HG02938 (cell line): ENCODE measurements around the gene UCK1.

Experiments
- ATAC-seq: cut with Tn5 transposase; IDR thresholded peaks from one replicate; pipeline ENCODE4 v1.9.1; 2021; ENCODE audit warnings: mild to moderate bottlenecking, moderate library complexity; ENCODE audit not compliant: unreplicated experiment

UCK1 gene

DNA sequence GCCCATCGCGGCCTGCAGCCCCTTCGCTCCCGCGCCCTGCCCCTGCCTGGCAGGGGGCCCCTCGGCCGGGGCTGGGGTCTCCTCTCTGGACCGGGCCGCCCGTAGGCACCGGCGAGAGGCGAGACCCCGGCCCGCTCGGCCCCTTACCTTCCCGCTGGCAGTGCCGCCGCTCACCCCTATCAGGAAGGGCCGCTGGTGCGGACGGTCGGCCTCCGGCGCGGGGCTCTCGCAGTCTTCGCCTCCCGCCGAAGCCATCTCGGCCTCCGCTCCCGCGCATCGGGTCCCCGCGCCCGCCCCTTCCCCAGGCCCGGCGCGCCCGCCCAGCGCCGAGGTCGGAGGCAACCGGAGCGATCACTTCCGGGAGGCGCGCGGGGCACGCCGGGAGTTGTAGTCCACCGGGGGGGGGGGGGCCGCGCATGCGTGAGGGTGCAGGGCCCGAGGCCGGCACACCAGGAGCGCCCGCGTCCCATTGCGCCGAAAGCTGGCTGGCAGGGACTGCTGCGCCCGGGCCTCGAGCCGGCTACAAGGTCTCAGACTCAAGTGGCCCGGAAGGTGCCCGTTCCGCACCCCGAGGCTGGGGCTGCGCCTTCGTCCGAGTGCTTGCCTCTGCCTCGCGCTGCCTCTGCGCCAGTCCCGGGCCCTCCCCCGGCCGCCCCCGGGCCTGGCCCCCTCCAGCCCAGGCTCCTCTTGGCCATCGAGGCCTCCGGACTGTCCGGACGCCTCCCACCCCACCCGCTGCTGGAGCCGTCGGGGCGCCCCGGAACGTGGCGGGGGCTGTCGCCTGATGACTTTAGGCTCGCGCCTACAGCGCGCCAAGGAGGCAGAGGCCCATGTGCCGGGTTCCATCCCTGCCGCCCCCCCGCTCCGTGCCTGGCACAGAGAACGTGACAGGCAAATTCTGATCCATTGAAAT lies at the start of gene UCK1:
UCK1 (minus strand) TSS at position 344 of the 913 bp plus-strand sequence; CDS start at position 255, 89 bp downstream.
- ATAC-seq, result peak; percentile 62

DNA sequence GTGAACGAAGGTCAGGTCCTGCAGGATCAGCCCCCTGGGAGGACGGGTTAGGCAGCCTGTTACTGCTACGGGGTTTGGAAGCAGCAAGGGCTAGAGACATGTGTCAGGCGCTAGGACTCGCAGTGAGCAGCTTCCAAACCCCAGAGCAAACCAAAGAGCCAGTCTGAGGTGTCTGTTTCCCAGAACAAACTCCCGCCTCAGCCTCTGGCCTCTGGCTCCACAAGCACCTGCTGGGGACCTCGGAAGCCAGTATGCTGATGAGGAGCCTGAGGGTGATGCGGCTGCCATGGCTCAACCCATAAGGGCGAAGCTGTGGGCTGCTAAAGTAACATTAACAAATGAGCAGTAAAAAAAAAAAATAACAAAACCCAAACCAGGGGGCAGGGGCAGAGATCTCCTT lies 49.3 kb upstream of the UCK1 start:
- ATAC-seq, result no peak

DNA sequence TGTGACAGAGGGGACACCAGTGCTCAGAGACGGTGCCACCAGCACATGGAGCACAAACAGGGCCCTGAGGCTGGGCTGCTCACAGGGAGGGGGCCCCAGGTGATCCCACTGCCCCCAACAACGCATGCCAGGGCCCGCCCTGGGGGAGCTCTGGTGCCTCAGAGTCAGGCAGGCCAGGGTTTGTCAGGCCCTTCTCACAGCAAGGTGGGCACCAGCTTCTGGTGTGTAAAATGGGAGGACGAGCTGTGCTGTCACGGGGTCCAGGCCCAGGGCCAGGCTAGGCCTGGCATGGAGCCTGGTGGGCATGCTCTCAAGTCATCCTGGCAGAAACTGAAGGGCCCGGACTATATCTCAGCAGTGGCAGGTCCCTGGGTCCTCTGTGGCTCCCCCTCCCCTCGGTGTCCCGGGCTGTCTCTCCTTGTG lies 48.7 kb upstream of the UCK1 start:
- ATAC-seq, result no peak

DNA sequence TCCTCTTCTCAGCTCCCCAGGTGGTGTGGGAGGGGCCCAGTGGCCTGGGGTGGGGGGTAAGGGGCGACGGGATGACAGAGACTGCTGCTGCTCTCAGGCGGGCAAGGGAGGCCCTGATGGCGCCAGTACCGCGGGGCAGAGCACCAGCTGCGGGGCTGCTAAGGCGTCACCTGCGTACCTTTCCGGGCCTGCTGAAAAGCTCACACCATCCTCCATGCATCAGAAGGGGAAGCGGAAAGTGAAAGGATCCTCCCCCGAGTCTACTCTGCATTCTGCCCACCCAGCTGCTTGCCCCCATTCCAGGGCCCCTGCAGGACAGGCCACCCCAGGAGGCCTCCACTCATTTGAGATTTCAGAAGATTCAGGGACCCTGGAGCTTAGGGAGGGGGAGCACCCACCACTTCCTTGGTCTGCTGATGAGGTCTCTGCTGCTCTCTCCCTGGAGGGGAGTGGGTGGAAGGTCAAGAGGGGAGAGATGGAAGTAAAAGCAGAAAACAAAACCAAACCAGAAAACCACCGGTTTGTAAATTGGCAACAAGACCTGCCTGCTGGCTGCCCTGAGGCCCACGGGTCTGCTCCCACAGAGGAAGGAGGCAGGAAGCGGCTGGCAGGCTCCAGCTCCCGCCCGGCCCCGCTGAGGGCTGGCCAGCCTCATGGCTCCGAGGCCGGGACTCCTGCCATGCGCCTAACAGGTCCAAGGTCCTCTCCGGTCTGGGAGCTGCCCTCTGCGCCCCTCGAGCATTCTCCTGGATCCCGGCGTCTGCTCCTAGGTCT lies 47.9 kb upstream of the UCK1 start:
- peak; percentile 51 for ATAC-seq

DNA sequence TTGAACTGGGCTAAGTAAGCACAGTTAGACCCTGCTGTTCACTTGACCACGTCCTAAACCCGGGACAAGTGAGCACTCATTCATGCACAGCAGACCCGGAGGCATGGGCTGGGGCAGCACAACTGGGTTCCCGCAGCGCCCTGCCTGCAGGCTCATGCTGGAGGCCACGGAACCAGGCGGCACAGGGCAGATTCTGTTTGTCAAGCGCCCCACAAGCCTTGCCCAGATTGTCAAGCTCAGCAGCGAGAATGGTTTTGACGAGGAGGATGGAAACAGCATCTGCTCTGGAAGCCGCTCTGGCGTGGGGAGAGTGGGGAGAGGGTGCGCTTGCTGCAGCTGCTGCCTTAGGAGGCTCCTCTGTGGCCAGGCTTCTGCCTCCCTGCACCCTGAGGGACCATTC lies 47.0 kb upstream of the UCK1 start:
- no peak for ATAC-seq

DNA sequence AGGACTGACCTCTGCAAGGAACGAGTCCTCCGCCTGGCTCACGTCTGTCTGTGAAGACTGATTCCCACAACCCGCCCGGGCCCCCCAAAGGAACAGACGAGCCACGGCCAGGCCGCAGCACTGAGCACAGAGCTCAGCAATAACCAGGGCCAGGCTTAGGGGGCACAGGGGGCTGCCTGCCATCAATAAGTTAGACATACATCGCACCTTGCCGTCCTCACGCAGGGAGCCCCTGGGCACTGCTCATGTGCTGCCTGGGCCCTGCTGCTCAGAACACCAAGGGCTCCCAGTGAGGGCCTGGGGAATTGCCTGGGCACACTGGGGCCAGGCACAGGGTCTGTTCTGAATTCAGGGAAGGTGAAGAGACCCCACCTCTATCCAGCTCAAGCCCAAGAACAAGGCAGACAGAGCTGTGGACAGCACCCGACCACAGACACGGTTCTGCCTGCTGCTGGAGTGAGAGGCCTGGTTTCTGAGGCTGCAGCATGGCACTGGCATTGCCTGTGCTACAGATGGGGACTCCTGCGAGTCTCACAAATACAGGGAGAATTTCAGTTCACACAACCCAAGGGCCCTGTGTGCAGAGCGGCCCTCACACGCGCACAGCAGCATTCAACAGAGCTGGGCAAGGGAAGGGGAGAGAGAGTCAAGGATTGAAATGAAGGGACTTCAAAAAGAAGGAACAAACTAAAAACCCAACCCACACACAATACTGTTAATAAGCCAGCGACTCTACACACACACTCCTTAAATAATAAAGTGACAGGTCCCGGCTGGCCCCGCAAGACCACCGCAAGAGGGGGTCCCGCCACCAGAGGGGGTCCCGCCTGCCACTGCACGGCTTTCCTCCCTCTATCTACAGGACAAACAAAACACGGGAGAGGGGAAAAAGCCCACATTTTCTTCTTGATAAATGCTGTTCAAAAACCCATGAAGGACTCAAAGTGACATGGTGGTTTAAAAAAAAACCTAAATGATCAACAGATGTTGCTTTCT lies 46.2 kb upstream of the UCK1 start:
- ATAC-seq, result no peak

DNA sequence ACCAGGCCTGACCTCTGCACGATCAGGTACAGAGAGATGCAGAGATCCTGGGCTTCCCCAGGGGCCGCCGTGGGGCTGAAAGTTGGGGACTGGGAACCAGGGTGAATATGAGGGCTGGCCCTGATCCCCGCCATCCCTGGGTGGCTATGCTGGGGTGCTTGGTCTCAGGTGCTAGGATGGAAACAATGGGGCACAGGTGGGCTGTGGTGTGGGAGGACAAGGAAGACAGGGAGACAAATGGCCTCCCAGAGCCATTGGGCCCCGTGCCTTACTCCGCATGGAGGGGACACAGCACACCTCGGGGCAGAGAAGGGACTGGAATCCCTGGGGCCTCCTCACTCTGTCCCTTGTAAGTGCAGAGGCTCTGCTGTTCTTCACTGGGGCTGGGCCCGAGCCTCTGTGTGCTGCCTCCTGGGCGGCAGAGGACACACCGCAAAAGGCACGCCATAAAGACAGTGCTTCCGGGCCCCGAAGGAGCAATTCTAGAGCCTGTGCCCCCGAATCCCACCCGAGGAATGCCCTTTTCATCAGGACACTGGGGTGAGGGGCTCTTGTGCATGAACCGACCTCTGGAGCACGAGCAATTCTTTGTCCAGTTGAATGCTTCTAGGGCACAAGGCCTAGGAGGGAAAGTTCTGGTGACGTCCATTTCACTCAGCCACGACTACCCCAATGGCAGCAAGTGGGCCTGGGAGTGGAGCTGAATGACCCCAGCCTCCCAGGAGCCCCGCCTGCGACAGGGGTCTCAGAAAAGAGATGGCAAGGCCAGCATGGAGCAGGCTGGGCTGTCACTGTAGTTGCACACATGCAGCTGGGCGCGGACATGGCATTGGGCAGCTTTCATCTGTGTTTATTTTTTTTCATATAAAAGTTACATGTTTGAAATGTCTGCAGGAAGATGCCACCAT lies 45.1 kb upstream of the UCK1 start:
- no peak for ATAC-seq

DNA sequence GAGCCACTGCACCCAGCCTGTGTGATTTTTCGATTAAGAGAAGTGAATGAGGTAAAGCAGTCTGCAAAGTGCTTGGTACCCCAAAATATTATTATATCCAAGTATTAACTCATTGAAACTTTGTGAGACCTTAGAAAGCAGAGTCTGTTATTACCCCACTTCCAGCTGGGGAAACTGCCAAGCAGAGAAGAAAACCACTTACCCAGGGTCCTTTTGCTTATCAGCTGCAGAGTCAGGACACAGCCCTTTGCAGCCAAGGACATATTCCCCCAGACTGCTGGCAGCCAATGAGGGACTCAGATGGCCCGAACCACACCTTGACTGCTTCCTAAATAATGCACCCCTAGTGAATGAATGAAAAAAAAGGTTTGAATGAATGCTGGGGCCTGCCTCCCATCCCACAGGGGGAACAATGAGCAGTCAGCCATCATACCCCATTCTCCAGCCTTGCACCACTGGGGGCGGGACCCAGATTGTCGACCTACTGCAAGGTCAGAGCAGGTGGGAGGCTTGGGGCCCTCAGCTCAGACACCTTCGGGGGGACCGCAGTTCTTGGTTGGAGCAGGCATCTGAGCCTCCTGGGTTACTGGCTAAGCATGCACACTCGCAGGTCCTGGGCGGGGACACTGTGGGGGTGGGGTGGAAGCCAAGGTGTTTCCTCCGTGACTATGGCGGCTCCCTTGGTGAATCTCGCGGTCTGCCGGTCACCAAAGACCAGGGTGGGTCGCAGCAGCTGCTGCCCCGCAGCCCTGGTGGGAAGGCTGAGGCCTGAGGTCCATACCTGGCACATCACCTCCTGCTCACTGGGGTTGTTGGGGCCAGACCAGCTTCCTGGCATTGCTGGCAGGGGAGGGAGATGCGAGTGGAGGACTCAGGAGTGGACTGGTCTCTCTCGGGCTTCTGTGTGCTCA lies 43.9 kb upstream of the UCK1 start:
- no peak for ATAC-seq

DNA sequence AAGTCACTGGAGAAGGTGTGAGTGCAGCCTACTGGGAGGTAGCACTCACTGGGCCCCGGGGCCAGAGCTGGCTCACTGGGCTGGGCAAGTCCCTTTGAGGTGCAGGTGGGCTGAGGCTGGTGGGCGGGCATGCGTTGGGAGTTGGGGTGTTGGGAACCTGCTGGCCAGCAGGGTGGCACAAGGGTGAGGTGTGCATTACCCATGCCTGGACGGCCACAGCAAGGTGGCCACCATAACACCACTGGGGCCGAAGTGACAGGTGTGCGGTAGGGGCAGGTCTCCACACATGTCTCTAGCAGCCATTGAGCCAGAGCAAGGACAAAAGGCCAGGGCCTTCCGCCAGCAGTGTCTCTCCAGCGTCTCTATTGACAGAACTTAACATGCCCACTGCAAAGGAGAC lies 36.8 kb upstream of the UCK1 start:
- no peak for ATAC-seq

DNA sequence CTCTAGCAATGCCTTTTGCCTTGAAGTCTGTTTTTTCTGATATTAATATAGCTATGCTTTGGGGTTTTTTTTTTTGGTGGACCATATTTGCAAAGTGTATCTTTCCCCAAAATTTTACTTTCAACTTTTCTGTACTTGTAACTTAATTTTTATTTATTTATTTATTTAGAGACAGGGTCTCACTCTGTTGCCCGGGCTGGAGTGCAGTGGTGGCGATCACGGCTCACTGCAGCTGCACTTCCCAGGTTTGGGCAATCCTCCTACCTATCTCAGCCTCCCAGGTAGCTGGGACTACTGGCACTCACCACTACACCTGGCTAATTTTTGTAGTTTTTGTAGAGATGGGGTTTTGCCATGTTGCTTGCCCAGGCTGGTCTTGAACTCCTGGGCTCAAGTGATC lies 35.1 kb upstream of the UCK1 start:
- no peak for ATAC-seq

DNA sequence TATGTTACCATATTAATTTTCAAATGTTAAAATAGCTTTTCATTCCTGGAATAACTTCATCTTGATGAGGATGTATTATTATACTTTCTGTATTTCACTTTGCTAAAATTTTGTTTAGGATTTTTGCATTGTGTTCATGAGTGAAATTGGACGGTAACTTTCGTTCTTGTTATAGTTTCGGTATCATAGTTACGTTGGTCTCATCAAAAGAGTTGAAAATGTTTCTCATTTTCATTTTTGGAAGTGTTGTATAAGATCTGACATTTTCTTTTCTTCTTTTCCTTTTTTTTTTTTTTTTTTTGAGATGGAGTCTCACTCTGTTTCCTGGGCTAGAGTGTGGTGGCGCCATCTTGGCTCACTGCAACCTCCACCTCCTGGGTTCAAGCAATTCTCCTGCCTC lies 34.3 kb upstream of the UCK1 start:
- no peak for ATAC-seq

DNA sequence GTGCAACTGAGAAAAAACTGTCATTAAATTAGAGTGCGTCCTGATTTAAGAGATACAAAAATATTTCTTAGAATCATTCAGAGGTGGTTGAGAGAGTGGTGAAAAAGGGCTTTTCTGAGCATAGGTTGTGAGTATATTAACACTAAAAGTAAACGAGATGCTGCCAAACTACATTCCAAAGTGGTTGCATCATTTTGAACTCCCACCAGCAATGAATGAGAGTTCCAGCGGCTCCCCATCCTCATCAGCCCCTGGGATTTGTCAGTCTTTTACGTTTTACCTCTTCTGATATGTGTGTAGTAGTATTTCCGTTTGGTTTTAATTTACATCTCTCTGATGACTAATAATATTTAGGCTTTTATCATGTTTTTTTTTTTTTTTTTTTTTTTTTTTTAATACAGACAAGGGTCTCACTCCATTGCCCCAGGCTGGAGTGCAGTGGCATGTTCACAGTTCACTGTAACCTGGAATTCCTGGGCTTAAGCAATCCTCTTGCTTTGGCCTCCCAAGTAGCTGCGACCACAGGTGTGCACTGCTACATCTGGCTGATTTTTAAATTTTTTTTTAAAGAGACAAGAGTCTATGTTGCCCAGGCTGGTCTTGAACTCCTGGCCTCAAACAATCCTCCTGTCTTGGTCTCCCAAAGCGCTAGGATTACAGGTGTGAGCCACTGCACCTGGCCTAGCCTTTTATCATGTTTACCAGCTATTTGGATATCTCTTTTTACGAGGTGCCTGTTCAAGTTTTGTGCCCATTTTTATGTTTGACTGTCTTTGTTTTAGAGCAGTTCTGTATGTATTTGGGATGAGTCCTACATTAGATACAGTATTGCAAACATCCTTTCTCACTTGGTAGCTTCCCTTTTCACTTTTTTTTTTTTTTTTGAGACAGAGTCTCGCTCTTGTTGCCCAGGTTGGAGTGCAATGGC lies 31.2 kb upstream of the UCK1 start:
- no peak for ATAC-seq

DNA sequence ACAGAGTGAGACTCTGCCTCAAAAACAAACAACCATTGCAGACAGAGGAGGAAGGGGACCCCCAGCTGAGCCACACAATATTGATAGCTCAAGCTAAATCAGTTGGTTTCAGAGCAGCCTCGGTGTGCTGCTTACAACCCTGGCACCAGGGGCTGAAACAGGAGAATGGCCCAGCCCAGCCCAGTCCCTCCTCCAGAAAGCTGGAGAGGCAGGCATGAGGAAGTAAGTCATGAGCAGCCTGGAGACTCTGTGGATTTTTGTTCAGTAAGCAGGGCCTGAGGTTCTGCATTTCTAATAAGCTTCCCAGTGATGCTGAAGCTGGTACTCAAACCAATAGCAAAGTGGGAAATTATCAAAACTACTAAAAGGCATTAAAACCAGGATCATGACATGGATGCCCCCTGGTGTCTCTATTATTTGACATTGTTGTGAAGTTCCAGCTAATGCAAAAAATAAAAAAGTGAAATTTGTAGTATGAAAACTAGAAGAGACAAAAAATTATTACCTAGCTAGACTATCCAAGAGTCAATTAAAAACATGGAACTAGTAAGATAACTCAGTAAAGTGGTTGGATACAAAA lies 28.4 kb upstream of the UCK1 start:
- no peak for ATAC-seq

DNA sequence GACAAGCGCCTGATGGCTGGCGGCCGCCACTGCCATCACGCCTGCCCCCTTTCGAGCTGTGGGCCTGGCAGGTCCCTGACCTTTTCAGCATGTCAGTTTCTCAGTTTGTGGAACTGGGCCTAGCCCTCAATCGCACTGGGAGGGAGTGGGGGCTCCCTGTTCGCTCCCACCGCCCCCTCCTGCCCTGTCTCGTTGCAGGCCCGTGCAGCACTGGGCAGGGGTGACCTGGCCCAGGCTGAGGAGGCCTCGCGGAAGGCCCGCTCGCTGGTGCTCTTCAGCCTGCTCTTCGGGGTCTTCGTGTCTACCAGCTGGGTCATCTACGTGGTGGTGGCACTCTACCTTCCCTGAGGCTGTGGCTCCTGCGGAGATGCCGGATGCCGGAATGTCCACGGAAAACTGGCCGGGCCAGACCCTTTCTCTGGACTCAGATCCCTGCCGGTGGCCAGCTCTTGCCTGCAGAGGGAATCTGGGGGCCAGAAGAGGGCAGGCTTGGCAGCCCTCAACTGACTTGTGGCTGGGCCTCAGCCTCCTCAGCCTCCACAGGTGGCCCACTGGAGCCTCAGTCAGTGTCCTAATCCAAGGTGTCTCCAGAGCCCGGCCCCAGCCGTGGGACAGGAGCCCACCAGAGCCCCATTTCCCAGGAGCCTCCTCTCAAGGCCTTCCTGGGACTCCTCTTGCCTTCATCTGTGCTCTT lies 26.9 kb upstream of the UCK1 start:
- no peak for ATAC-seq

DNA sequence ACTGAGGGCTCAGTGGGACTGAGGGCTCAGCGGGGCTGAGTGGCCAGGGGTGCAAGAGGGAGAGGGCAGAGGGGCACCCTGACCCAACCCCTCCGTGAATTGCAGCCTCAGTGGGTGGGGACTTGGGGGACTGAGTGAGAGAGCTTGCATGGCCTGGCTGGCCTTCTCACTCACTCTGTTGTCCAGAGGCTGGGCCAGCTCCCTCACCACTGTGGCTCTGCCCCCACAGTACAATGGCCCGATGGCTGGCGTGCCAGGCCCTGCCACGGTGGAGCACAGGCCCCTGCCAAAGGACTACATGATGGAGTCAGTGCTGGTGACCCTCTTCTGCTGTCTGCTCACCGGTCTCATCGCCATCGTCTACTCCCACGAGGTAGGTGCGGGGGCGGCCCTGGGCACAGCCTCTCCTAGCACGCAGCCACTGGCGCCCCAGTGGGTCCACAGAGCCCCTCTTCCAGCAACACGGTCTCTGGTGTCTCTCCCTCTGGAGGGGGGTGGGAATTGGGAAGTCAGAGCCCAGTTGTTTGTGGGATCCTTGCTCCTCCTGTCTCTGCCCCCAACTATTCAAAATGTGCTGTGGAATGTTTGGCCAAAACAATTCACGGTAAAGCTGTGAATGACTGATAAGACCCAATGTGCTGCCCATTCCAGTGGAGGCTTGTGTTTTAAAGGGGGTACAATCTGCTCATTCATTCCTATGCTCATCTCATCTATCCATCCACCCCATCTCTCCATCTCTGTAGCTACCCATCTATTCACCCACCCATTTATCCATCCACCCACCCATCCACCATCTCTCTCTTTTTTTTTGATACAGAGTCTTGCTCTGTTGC lies 25.0 kb upstream of the UCK1 start:
- ATAC-seq, result no peak

DNA sequence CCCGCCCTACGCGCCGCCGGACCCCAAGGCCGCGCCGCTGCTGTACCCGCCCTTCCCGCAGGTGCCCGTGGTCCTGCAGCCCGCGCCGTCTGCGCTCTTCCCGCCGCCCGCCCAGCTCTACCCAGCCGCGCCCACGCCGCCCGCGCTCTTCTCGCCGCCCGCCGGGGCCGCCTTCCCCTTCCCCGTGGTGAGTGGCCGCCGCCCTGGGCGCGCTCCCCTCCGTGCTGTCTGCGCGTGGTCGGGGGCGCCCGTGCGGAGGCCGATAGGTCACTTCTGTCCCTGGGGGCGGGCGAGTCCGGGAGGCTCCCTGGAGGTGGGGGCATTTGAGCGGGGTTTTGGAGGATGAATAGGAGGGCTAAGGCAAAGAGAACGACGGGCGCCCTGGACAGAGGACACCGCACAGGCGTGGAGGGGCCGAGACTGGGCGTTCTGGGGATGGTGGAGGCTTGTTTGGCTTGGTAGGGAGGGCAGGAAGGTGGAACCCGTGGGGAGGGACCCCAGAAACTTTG lies 23.8 kb upstream of the UCK1 start:
- ATAC-seq, result no peak
